GM11168 (cell line): ENCODE data around the gene MPIG6B.

Source experiments
- in situ Hi-C: fragments of 300-500 bp; cut with MboI; formaldehyde crosslinking; loops from one replicate; pipeline ENCODE4 v1.12.0; 2022; ENCODE audit warnings: low sequenced_read_pairs; ENCODE audit not compliant: unreplicated experiment

MPIG6B gene

DNA sequence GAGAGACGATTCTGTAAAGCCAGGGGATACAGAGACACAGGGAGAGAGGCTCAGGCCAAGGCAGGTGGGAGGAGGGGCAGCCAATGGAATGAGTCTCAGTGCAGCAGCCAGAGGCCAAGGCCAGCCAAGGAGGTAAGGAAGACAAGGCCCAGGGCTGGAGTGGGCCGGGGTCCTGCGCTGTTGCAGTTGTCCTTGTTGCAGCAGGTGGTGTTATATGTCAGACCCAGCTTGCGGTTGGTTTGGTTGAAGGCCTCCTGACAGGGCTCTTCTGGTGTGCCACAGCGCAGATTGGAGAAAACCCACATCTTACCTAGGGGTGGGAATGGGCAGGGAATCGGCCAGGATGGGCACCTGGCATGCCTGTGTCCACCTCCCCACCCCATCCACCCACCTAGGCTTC is 4.2 kb upstream of the MPIG6B start:
- in situ Hi-C loops = no loop called here

- in situ Hi-C loops = no loop called here
Observed at GRCh38 chr6:31720196-31720770, 2.9 kb upstream of the MPIG6B start.

DNA sequence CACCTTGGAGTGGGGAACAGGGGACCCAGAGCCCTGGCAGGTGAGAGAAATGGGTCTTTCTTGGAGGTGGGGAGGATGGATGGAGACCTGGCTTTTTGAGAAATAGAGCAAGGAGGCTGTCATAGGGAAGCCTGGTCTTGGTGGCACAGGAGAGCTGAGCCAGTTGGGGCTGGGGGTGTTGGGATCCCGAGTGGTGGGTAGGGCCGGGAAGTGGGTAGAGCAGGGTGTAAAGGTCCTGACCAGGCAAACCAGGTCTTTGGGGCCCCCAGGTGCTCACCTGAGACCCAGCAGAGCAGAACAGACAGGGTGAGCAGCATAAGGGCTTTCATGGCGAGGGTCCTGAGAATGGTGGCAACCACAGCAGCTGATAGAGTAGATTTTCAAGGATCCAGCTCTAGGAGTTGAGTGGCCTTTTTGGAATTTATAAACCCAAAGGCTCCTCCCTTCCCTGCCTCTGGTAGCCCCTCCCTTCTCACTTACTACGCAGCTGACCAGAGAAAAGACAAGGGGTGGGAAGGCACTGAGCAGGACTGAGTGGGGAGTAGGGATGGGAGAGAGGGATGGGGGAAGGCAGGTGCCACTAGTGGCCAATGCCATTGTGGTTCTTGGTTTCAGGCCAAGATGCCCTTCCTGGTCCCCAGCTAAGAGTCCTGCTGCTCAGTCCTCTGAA is 1.7 kb upstream of the MPIG6B start, which contains the start of gene LY6G6C:
Gene LY6G6C (minus strand): TSS at position 396 of the 670 bp plus-strand sequence. CDS start 67 bp downstream, at position 329.
- in situ Hi-C loops = no loop called here

DNA sequence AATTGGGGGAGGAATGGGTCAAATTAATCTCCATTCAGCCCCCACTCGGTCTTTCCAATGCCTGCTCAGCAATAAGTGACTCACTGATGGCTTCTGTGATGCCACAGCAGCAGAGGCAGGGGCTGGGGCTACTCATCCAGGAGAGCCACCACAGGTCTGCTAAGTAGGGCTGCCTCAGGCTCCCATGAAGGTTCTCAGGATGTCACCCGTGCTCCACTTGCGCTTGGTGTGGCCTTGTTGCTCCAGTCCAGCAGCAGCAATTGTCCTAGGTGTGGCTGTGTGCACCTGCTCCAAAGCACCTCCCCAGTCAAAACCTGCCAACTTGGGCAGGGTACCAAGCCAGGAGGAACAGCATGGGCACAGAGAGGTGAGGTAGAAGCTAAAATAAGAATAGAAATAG is 1.0 kb upstream of the MPIG6B start:
- in situ Hi-C loops = no loop called here

GRCh38 chr6:31723980-31724691 is 963 bp downstream of the MPIG6B start:
- in situ Hi-C loops = no loop called here

DNA sequence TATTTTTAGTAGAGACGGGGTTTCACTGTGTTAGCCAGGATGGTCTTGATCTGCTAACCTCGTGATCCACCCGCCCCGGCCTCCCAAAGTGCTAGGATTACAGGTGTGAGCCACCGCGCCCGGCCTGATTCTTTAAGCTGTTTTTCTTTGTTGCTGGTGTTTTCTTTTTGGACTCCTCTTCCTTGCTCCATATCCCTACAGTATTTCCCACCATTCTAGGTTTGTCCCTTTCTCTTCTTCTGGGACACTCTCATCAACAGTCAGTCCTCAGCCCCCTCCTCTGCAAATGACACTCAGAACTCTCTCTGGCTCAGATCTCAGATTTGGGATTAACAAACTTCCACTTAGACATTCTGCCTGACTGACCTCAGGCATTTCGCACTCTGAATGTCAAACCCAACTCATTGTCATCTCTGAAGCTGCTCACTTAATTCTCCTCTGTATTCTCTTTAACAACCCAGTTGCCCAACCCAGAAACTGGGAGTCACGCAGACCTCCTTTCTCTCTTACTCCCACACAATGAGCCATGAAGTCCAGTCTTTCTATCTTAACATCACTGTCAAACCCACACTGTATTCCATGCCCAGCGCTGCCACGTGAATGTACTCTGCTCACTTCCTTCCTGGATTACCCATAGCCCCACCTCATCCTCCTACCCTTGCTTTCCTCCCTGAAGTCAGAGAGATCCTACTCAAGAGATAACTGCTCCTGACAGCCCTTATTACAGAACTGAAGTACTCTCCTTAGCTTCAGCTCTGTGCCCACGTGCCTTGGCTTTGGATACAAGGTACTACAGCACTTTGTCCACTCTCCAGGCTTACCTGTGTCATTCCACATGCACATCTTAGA is 2.6 kb downstream of the MPIG6B start:
- in situ Hi-C loops = no loop called here

DNA sequence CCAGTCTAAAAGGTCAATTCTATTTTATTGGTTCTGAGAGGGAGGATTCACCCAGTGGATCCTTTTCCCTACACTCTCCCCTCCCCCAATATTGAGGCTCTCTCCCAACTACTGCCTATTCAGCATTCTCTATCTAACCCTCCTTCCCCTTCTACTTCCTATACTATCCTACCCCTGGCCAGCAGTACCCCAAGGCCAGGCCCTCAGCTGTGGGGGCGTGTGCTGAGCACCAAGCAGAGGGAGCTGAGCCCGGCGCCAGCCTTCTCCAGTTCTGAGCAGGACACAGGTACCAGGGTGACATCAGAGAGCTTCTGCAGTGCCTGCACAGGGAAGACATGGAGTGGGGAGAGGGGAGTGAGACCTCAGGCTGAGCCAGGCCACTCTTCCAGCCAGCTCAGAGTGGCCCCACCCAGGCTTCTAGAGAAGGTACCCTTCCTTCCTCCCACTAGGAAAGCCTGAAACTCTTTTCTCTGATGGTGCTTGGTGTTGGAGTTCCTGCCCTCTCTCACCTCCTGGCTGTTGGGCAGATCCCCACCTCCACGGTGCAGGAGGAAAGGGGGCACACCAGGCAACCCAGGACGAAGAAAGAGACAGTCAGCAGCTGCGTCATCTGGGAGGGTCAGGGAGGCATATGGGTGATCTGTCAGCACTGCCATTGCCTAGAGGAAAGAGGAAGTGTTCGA is 4.0 kb downstream of the MPIG6B start:
- in situ Hi-C loops = no loop called here

- in situ Hi-C loops = no loop called here
Observed at GRCh38 chr6:31727717-31728671, 4.8 kb downstream of the MPIG6B start.

DNA sequence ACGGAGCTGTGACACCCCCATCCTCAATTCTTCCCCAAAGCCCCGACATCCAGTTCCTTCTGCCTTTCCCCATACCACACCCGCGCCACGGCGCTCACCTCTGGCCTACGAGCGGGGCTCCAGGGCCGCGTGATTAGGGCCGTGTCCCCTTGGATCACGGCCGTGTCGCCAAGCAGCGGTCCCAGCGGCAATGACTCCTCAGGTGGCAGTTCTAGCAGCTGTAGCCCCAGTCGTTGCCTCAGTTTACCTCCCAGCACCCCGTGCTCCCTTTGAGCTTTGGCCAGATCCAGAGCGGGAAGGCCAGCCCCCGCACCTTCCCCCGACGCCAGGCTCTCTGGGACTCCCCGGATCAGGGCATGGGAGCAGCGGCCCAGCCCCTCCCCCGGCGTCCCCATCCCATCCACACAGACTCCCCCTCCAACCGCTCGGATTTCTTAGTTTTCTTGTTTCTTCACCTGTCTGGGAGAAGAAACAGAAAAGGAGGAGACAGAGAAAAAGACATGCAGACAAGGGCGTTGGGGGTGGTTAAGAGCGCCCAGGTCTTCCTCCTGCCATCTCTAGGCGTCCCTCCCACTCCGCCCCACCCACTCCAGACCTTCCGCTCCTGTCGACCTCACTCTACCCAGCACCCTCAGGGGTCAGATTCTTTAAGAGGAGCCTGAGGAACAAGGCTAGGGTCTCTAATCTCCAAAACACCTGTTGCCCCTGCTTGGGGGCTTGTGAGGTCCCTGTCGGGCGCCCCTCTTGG is 5.8 kb downstream of the MPIG6B start, which contains the start of gene DDAH2:
Gene DDAH2 (minus strand): TSS at position 533 of the 748 bp plus-strand sequence. CDS start 138 bp downstream, at position 395.
- in situ Hi-C loops = no loop called here

GRCh38 chr6:31729515-31729978 is 6.4 kb downstream of the MPIG6B start:
- in situ Hi-C loops = no loop called here

DNA sequence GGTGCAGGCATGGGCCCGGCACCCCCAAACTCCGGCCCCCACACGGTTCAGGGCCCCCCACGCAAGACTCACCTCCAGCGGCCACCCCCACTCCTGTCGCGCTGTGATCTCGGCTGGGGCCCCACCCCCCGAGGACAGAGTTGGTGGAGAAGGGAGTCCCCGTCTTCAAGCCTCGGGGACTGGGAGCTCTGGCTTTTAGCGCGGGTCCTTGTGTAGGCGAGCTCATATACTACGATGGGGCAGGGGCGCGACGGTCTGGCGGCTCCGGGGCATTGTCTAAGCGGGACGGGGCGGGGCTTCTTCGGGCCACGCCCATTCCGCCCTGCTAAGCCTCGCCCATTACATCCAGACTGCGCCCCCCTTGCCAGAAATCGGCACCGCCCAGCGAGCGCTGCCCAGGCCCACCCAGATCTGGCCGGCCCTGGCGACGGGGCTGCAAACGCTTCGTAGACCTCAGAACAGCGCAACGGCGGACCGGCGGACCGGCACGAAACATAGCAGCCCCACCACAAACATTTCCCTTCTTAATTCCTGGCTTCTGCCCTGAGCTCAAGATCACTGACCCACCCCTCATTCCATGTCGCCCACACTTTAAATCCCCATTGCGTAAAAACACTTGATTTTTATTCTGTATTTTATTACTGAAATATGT is 6.9 kb downstream of the MPIG6B start:
- in situ Hi-C loops = loop anchor here (10.0 kb wide), 1 partner anchor 105 kb away; no protein-coding TSS in a partner anchor

DNA sequence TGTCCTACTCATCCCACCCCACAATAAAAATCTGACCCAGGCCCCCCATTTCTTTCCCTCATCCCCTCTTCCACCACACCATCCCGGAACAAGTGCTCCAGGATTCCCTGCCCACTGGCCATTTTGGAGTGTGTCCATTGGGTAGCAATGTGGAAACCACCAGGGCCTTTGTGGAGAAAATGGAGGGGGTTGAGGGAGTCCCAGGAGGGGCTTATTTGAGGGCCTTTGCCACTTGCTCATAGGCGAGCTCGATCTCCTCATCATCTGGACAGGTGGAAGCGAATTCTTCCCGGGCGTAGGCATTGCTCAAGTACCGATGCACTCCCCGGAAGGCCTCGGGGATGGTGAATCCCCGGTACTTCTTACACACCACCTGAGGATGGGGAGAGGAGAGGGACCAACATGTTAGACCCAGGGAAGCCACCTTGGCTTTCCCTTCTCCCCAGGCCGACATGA is 7.5 kb downstream of the MPIG6B start:
- in situ Hi-C loops = loop anchor here (10.0 kb wide), 1 partner anchor 104 kb away; no protein-coding TSS in a partner anchor

DNA sequence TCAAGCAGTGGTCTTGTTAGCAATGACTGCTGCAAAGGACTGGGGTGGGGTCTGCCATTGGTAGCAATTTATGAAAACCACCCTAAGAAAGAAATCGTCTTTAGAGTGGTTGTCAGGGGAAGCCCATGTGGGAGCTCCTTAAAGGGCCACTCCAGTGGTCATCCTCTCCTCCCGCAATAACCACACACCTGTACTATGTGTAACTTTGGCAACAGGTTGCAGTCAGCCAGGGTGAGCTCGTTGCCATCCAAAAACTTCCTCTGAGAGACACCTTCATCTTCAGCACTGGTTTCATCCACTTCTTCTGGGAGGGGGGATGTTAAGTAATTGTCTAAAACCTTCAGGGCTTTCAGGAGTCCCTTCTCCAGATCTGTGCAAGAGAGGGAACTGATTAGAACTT is 8.9 kb downstream of the MPIG6B start:
- in situ Hi-C loops = loop anchor here (10.0 kb wide), 1 partner anchor 103 kb away; no protein-coding TSS in a partner anchor

- in situ Hi-C loops = loop anchor here (10.0 kb wide), 1 partner anchor 101 kb away; no protein-coding TSS in a partner anchor
Observed at GRCh38 chr6:31733734-31734133, 10.6 kb downstream of the MPIG6B start.

DNA sequence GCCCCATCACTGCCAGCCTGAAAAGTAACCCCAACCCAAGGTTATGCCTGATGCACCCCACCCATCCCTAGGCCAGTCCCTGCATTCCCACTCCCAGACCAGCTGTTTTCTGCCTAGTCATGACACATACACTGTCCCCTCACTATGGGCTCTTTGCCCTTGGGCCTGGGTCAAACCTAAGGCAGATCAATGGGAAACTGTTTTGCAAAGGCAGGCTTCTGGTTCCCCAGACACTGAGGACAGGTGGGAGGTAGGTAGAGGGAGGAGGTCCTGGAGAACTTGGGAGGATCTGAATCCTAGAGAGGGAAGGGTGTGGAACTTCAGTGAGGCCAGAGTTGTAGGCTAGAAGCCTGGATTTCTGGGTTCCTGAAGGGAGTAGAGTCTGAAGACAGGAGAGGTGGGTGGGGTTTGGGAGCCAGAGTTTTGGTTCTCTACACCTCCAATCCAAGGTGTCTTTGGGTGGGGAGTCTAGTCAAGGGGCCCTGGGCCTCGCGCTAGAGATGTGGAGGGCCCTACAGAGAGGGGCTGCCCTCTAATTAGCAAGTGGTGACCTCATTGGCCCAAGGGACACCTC is 11.2 kb downstream of the MPIG6B start:
- in situ Hi-C loops = loop anchor here (10.0 kb wide), 1 partner anchor 100 kb away; no protein-coding TSS in a partner anchor

DNA sequence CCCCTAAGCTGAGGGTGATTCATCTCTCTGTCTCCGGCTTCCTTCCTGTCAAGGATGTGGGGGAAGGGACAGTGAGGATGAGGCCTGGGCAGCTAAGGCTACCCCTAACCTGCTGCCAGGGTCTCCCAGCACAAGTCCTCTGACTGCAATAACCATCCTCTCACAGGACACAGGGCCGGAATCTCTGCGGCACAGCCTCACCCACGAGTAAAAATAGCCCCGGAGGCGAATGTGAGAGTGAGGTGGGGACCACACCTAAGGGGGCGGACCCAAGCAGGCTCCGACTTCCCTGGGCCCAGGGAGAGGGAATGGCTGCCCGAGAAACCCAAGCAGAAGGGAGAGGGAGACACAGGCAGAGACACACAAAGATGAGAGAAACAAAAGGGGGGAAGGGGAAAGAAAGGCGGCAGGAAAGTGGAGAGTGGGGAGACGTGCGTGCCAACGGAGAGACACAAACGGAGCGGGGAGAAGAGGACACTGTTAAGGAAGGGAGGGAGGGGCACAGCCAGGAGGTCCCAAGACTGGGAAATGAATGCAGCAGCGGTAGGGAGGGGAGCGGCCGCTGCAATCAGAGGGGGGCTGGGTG is 11.7 kb downstream of the MPIG6B start:
- in situ Hi-C loops = loop anchor here (10.0 kb wide), 1 partner anchor 100 kb away; no protein-coding TSS in a partner anchor
